Activated B cell treated with CpG ODN at 0.5 μM for 24 hours (primary cell): ENCODE data around the gene CLCA1. TPM values are rescaled to one million over a fixed set of nuclear protein-coding genes. Genes with fewer than 3 reads are reported as not detected.

ENCODE experiments used
- ATAC-seq: fragments of 200-7000 bp; cut with Tn5 transposase; one replicate; pipeline ENCODE4 v1.10.0; 2021; ENCODE audit warnings: low read depth, mild to moderate bottlenecking, moderate library complexity
- CTCF ChIA-PET: fragments of 350-600 bp; sonication (Branson Sonifier 250); formaldehyde crosslinking; loops from one replicate; lab custom pipeline; 2021; ENCODE audit warnings: antibody characterized with exemption; lab: Charles Lee
- POLR2A ChIA-PET: fragments of 350-600 bp; sonication (Branson Sonifier 250); formaldehyde crosslinking; loops from one replicate; lab custom pipeline; 2021; ENCODE audit warnings: antibody characterized with exemption; lab: Charles Lee
- DNase-seq: peaks from one replicate; pipeline ENCODE4 v3.0.0; 2022
- H3K27ac Mint-ChIP-seq: one replicate; pipeline ENCODE4 v1.8.0; 2020; ENCODE audit warnings: mixed read lengths
- H3K27me3 Mint-ChIP-seq: one replicate; pipeline ENCODE4 v1.8.0; 2021; ENCODE audit warnings: mixed read lengths
- H3K36me3 Mint-ChIP-seq: one replicate; pipeline ENCODE4 v1.8.0; 2021; ENCODE audit warnings: low read depth, mixed read lengths
- H3K4me1 Mint-ChIP-seq: one replicate; pipeline ENCODE4 v1.8.0; 2021; ENCODE audit warnings: mixed read lengths
- H3K4me3 Mint-ChIP-seq: one replicate; pipeline ENCODE4 v1.8.0; 2020; ENCODE audit warnings: mild to moderate bottlenecking, mixed read lengths
- H3K9me3 Mint-ChIP-seq: one replicate; pipeline ENCODE4 v1.8.0; 2020; ENCODE audit warnings: mixed read lengths
- intact Hi-C: fragments of 100-400 bp; cut with micrococcal nuclease; formaldehyde crosslinking; loops from one replicate; pipeline ENCODE4 v1.15.1; 2024
- total RNA-seq: library from RNA; stranded (reverse); gene quantifications from 2 replicates; pipeline ENCODE4 v1.2.3, GENCODE V29; 2022
- TF ChIP-seq, protein P1 (sequence below): fragments of 200-600 bp; IDR thresholded peaks from one replicate; pipeline ENCODE4 v1.8.0; 2022; ENCODE audit warnings: antibody characterized with exemption, mild to moderate bottlenecking

Gene CLCA1
- total RNA-seq, 1 donor from 2014 or later, result not detected

- Mint-ChIP-seq H3K27ac (no peak overlapping the region), H3K36me3 (no peaks in the 10 kb centered on the region), H3K9me3 (no peaks in the 10 kb centered on the region), H3K4me1 (no peaks in the 10 kb centered on the region), H3K27me3 (peaks cover 2% of the 10 kb centered on the region), H3K4me3 (no peak overlapping the region)
- TF ChIP-seq, protein P1, sequence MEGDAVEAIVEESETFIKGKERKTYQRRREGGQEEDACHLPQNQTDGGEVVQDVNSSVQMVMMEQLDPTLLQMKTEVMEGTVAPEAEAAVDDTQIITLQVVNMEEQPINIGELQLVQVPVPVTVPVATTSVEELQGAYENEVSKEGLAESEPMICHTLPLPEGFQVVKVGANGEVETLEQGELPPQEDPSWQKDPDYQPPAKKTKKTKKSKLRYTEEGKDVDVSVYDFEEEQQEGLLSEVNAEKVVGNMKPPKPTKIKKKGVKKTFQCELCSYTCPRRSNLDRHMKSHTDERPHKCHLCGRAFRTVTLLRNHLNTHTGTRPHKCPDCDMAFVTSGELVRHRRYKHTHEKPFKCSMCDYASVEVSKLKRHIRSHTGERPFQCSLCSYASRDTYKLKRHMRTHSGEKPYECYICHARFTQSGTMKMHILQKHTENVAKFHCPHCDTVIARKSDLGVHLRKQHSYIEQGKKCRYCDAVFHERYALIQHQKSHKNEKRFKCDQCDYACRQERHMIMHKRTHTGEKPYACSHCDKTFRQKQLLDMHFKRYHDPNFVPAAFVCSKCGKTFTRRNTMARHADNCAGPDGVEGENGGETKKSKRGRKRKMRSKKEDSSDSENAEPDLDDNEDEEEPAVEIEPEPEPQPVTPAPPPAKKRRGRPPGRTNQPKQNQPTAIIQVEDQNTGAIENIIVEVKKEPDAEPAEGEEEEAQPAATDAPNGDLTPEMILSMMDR, result no peak
- ATAC-seq, result no peak
- POLR2A ChIA-PET, result no interaction called here
- no peak for DNase-seq
- CTCF ChIA-PET, result no interaction called here
- intact Hi-C loops, result no loop called here
These were observed 39.5 kb upstream of the CLCA1 start for GRCh38 chr1:86429122-86429725.

- intact Hi-C loops, result no loop called here
- Mint-ChIP-seq H3K9me3 (no peaks in the 10 kb centered on the region), H3K36me3 (no peaks in the 10 kb centered on the region), H3K4me1 (no peaks in the 10 kb centered on the region), H3K27ac (no peak overlapping the region), H3K4me3 (no peak overlapping the region), H3K27me3 (peaks cover 2% of the 10 kb centered on the region)
- ATAC-seq (no peak), DNase-seq (no peak)
- ChIA-PET POLR2A (no interaction called here), CTCF (no interaction called here)
- TF ChIP-seq, protein P1, result no peak
These were observed 38.9 kb upstream of the CLCA1 start for GRCh38 chr1:86429835-86430234.

DNA sequence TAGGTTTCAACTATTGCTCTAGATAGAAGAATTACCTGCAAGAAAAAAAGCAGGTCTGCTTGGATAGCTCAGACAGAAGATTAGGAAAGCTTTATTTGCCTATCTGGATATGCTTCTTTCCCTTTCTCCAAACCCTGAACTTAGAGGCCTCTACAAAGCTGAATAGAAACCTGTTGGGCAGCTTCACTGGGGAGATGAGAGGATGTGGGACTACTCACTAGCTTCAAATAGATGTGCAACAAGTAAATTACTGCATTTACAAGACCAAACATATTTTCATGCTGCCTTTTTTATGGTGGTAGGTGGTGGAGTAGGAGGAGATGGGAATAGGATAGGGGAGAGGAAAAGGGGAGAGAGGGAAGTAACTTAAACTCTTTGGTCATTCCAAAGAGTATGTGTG, 38.4 kb upstream of the CLCA1 start:
- Mint-ChIP-seq H3K27me3 (peaks cover 2% of the 10 kb centered on the region), H3K4me1 (no peaks in the 10 kb centered on the region), H3K27ac (no peak overlapping the region), H3K4me3 (no peak overlapping the region), H3K36me3 (no peaks in the 10 kb centered on the region), H3K9me3 (no peaks in the 10 kb centered on the region)
- intact Hi-C loops, result no loop called here
- DNase-seq, result no peak
- TF ChIP-seq, protein P1, result no peak
- ATAC-seq, result no peak
- ChIA-PET POLR2A (no interaction called here), CTCF (interaction anchor here (0.6 kb wide), 1 partner anchor 54 kb away, joined by 4 read pairs; no protein-coding TSS in a partner anchor)

DNA sequence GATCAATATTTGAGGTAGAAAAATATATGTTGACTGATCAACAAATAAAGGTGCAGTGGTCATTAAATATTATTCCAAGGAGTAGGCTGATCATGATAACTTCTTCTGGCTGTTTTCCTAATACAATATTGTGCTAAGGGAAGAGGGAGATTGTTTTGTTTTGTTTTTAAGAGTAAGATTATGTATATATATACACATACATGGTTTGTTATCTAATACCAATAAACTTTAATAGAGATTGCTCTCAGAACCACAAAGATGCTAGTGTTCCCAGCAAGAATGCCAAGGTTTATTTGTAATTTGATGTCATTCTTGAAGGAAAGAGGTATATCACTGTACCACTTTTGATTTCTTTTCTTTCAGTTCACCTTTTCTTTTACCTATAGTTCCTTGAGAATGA, 34.7 kb upstream of the CLCA1 start:
- Mint-ChIP-seq H3K9me3 (no peaks in the 10 kb centered on the region), H3K27ac (no peak overlapping the region), H3K4me1 (no peaks in the 10 kb centered on the region), H3K36me3 (no peaks in the 10 kb centered on the region), H3K4me3 (no peak overlapping the region), H3K27me3 (peaks cover 4% of the 10 kb centered on the region)
- ChIA-PET POLR2A (no interaction called here), CTCF (no interaction called here)
- intact Hi-C loops, result no loop called here
- TF ChIP-seq, protein P1, result no peak
- DNase-seq (no peak), ATAC-seq (no peak)

- POLR2A ChIA-PET, result no interaction called here
- Mint-ChIP-seq H3K9me3 (no peaks in the 10 kb centered on the region), H3K4me1 (no peaks in the 10 kb centered on the region), H3K36me3 (no peaks in the 10 kb centered on the region), H3K27ac (no peak overlapping the region), H3K27me3 (peaks cover 6% of the 10 kb centered on the region), H3K4me3 (no peak overlapping the region)
- DNase-seq (no peak), ATAC-seq (no peak)
- intact Hi-C loops, result no loop called here
- CTCF ChIA-PET, result no interaction called here
- TF ChIP-seq, protein P1, result no peak
These were observed 33.4 kb upstream of the CLCA1 start for GRCh38 chr1:86435327-86435726.
